Ishikawa (cell line): ENCODE results near the gene TMPRSS11E.

ENCODE experiments used
- CEBPB ChIP-seq: IDR thresholded peaks from 2 replicates; pipeline ENCODE4 v1.6.1; 2012
- CREB1 ChIP-seq: IDR thresholded peaks from 2 replicates; pipeline ENCODE4 v1.6.1; 2012; ENCODE audit warnings: low read depth
- EGR1 ChIP-seq: IDR thresholded peaks from 2 replicates; pipeline ENCODE4 v1.6.1; 2012
- EP300 ChIP-seq: IDR thresholded peaks from 2 replicates; pipeline ENCODE4 v1.6.1; 2012; ENCODE audit warnings: borderline replicate concordance
- FOXM1 ChIP-seq: IDR thresholded peaks from 2 replicates; pipeline ENCODE4 v1.6.1; 2012; ENCODE audit warnings: low read depth, borderline replicate concordance
- MAX ChIP-seq: IDR thresholded peaks from 2 replicates; pipeline ENCODE4 v1.6.1; 2012
- NFIC ChIP-seq: IDR thresholded peaks from 2 replicates; pipeline ENCODE4 v1.6.1; 2012
- RAD21 ChIP-seq: IDR thresholded peaks from 2 replicates; pipeline ENCODE4 v1.6.1; 2012; ENCODE audit warnings: low read depth
- REST ChIP-seq: IDR thresholded peaks from 2 replicates; pipeline ENCODE4 v1.6.1; 2012; ENCODE audit warnings: low read depth, mild to moderate bottlenecking
- TAF1 ChIP-seq: IDR thresholded peaks from 2 replicates; pipeline ENCODE4 v1.6.1; 2012; ENCODE audit warnings: low read depth, mild to moderate bottlenecking
- TCF12 ChIP-seq: IDR thresholded peaks from 2 replicates; pipeline ENCODE4 v1.6.1; 2012; ENCODE audit warnings: low read depth
- TEAD4 ChIP-seq: IDR thresholded peaks from 2 replicates; pipeline ENCODE4 v1.6.1; 2012
- USF1 ChIP-seq: IDR thresholded peaks from 2 replicates; pipeline ENCODE4 v1.6.1; 2012
- YY1 ChIP-seq: IDR thresholded peaks from 2 replicates; pipeline ENCODE4 v1.6.1; 2012; ENCODE audit warnings: low read depth
- ZBTB7A ChIP-seq: IDR thresholded peaks from 2 replicates; pipeline ENCODE4 v1.6.1; 2012; ENCODE audit warnings: low read depth

TMPRSS11E gene

GRCh38 chr4:68404153-68404552, 43.1 kb upstream of the TMPRSS11E start:
- TF ChIP-seq ZBTB7A (no peak), REST (no peak), RAD21 (no peak), USF1 (no peak), FOXM1 (no peak), TEAD4 (no peak), YY1 (no peak), CREB1 (no peak), NFIC (no peak), TCF12 (no peak), EGR1 (no peak), TAF1 (no peak), CEBPB (no peak), MAX (no peak), EP300 (no peak)

GRCh38 chr4:68406479-68406859, 40.8 kb upstream of the TMPRSS11E start:
- TF ChIP-seq CEBPB (no peak), TCF12 (no peak), NFIC (no peak), CREB1 (no peak), RAD21 (no peak), ZBTB7A (no peak), TAF1 (no peak), USF1 (no peak), EGR1 (no peak), EP300 (no peak), YY1 (no peak), REST (no peak), FOXM1 (no peak), TEAD4 (no peak), MAX (no peak)

- no peak for TF ChIP-seq REST
- no peak for TF ChIP-seq EP300
- no peak for TF ChIP-seq CREB1
- TF ChIP-seq TAF1, result no peak
- no peak for TF ChIP-seq TCF12
- TF ChIP-seq ZBTB7A, result no peak
- no peak for TF ChIP-seq FOXM1
- no peak for TF ChIP-seq CEBPB
- TF ChIP-seq RAD21, result no peak
- no peak for TF ChIP-seq YY1
- no peak for TF ChIP-seq TEAD4
- no peak for TF ChIP-seq NFIC
- TF ChIP-seq EGR1, result no peak
- TF ChIP-seq MAX, result no peak
Measured at GRCh38 chr4:68407868-68408190, 39.4 kb upstream of the TMPRSS11E start.

GRCh38 chr4:68410149-68410548, 37.1 kb upstream of the TMPRSS11E start:
- no peak for TF ChIP-seq NFIC
- TF ChIP-seq YY1, result no peak

GRCh38 chr4:68410643-68411042, 36.6 kb upstream of the TMPRSS11E start:
- TF ChIP-seq NFIC (no peak), REST (no peak), ZBTB7A (no peak), EGR1 (no peak), YY1 (no peak), TAF1 (no peak)
